ENCODE results near the gene MKKS. TPM values are rescaled to one million over a fixed set of nuclear protein-coding genes. Genes with fewer than 3 reads are reported as not detected.

MKKS gene
- total and polyA plus RNA-seq, 10 of the 15 experiments (the other 5 are each of a cell fraction or from before 2014, with no cell fraction given): 4.3 to 17.9 (median 7.7) TPM

DNA sequence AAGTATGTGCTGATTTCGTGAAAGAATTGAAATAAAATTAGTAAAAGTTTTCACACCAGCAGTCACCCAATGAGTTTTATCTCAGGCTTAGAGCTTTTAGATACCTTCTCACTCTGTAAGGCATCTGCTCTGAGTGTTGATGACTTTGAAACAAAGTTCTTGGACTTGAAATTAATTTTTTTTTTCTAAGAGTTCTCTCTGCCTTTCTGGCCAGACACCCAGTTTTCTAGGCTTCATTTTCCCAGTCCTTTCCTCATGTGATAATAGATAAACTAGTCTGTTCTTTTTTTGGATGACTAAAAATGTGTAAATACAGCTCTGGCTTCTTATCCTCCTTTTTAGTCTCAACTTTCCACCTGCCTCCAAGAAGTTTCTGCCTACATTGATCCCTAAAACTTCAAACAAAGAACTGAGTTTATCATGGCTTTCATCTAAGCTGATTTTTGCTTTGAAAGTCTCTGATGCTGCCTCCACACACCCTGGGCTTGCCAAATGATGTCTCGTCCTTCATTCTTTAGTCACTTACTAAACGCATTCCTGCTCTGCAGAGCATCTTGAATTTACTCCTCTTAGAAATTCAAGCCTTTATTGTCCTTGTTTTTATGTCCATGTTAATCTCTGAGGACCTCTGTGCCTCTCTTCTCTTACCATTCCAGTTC lies 33.8 kb upstream of the MKKS start:
- intact Hi-C loops (cut with micrococcal nuclease; ENCODE audit: unreplicated experiment) (loop anchor here (5.0 kb wide), 1 partner anchor 84 kb away; no protein-coding TSS in a partner anchor), in situ Hi-C loops (cut with MboI) (no loop called here)
- Histone ChIP-seq H3K9me3 (replicated peaks; ENCODE audit: control insufficient read depth, insufficient read depth, low read length) (no peaks in the 10 kb centered on the region; the same call in 2 of the 3 replicates), H3K4me2 (ENCODE audit: control insufficient read depth, insufficient read depth) (no peak overlapping the region), H2AFZ (ENCODE audit: control insufficient read depth, low read depth, low read length) (no peak overlapping the region), H3K27ac (ENCODE audit: control insufficient read depth, insufficient read depth) (no peak overlapping the region), H3K4me1 (ENCODE audit: control insufficient read depth, insufficient read depth, low read length) (no peaks in the 10 kb centered on the region), H3K9ac (ENCODE audit: control insufficient read depth, insufficient read depth, low read length) (no peak overlapping the region), H3K79me2 (ENCODE audit: control insufficient read depth, insufficient read depth, low read length) (peaks cover 3% of the 10 kb centered on the region; the same call in 1 of the 2 replicates), H3K4me3 (no peak overlapping the region), H4K20me1 (ENCODE audit: control insufficient read depth, insufficient read depth) (no peaks in the 10 kb centered on the region), H3K36me3 (ENCODE audit: control insufficient read depth in 2 of 2, insufficient read depth in 2 of 2, low read length in 1 of 2) (no peaks in the 10 kb centered on the region), H3K27me3 (replicated peaks in 1 of 2; ENCODE audit: control insufficient read depth in 2 of 2, insufficient read depth in 2 of 2, low read length in 1 of 2) (no peaks in the 10 kb centered on the region)
- no peak for FAIRE-seq
- BruUV-seq (replicated peaks): no TSS peak
- no peak for DNase-seq (ENCODE audit: low read depth, low spot score)
- ChIA-PET SMC1A (ENCODE audit: uncharacterized antibody, unreplicated experiment) (interaction anchor here (0.9 to 3.0 kb wide), 11 partner anchors 9 to 219 kb away, joined by 3 to 16 read pairs (median 4); partner anchors contain the start of gene MKKS), CTCF (interaction anchor here (0.8 to 2.5 kb wide), 13 partner anchors 9 to 738 kb away, joined by 3 to 8 read pairs (median 5); no protein-coding TSS in a partner anchor), POLR2A (interaction anchor here (0.6 kb wide), 1 partner anchor 84 kb away, joined by 4 read pairs; no protein-coding TSS in a partner anchor), RAD21 (ENCODE audit: unreplicated experiment) (interaction anchor here (0.8 to 1.1 kb wide), 2 partner anchors 67 to 84 kb away, joined by 4 read pairs; no protein-coding TSS in a partner anchor)
- 64% methylated on average over 3 of the region's 3 CpGs for WGBS (ENCODE audit: insufficient coverage, insufficient replicate concordance, low lambda C conversion rate, missing lambda C conversion rate)
- TF ChIP-seq RB1 (IDR thresholded peaks at IDR 0.05; ENCODE audit: borderline replicate concordance) (no peak), YBX1 (IDR thresholded peaks at IDR 0.05) (no peak), CEBPB (IDR thresholded peaks at IDR 0.05; ENCODE audit: borderline replicate concordance in 1 of 2, low read depth in 2 of 2, low read length in 2 of 2) (no peak), CHD2 (IDR thresholded peaks at IDR 0.05; ENCODE audit: borderline replicate concordance, low read depth, low read length) (no peak), CBFB (IDR thresholded peaks at IDR 0.05; ENCODE audit: low read depth) (no peak), CHD1 (IDR thresholded peaks at IDR 0.05; ENCODE audit: low read depth, low read length) (no peak), ZNF24 (IDR thresholded peaks at IDR 0.05) (no peak), EGR1 (IDR thresholded peaks at IDR 0.05; ENCODE audit: borderline replicate concordance in 1 of 2, low read depth in 2 of 2, low read length in 2 of 2) (no peak), FOS (IDR thresholded peaks at IDR 0.05; ENCODE audit: borderline replicate concordance, extremely low read depth, insufficient read length) (no peak), EP300 (IDR thresholded peaks at IDR 0.05; ENCODE audit: borderline replicate concordance in 1 of 2, control insufficient read depth in 1 of 2, low read depth in 2 of 2, low read length in 2 of 2) (no peak), CREM (IDR thresholded peaks at IDR 0.05; ENCODE audit: low read depth) (no peak), BRCA1 (IDR thresholded peaks at IDR 0.05; ENCODE audit: low read depth, low read length) (no peak), EZH2 (IDR thresholded peaks at IDR 0.05; ENCODE audit: borderline replicate concordance, control insufficient read depth, low read depth, low read length) (no peak), CBX5 (IDR thresholded peaks at IDR 0.05; ENCODE audit: low read depth) (no peak), HDGF (IDR thresholded peaks at IDR 0.05) (no peak), BACH1 (IDR thresholded peaks at IDR 0.05; ENCODE audit: borderline replicate concordance) (no peak)
- TF ChIP-seq, protein P1, sequence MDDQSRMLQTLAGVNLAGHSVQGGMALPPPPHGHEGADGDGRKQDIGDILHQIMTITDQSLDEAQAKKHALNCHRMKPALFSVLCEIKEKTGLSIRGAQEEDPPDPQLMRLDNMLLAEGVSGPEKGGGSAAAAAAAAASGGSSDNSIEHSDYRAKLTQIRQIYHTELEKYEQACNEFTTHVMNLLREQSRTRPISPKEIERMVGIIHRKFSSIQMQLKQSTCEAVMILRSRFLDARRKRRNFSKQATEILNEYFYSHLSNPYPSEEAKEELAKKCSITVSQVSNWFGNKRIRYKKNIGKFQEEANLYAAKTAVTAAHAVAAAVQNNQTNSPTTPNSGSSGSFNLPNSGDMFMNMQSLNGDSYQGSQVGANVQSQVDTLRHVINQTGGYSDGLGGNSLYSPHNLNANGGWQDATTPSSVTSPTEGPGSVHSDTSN (IDR thresholded peaks at IDR 0.05; ENCODE audit: insufficient replicate concordance, low read depth, low read length): no peak
- TF ChIP-seq, protein P2, sequence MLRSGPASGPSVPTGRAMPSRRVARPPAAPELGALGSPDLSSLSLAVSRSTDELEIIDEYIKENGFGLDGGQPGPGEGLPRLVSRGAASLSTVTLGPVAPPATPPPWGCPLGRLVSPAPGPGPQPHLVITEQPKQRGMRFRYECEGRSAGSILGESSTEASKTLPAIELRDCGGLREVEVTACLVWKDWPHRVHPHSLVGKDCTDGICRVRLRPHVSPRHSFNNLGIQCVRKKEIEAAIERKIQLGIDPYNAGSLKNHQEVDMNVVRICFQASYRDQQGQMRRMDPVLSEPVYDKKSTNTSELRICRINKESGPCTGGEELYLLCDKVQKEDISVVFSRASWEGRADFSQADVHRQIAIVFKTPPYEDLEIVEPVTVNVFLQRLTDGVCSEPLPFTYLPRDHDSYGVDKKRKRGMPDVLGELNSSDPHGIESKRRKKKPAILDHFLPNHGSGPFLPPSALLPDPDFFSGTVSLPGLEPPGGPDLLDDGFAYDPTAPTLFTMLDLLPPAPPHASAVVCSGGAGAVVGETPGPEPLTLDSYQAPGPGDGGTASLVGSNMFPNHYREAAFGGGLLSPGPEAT (IDR thresholded peaks at IDR 0.05; ENCODE audit: low read depth): no peak
- TF ChIP-seq, protein P3, sequence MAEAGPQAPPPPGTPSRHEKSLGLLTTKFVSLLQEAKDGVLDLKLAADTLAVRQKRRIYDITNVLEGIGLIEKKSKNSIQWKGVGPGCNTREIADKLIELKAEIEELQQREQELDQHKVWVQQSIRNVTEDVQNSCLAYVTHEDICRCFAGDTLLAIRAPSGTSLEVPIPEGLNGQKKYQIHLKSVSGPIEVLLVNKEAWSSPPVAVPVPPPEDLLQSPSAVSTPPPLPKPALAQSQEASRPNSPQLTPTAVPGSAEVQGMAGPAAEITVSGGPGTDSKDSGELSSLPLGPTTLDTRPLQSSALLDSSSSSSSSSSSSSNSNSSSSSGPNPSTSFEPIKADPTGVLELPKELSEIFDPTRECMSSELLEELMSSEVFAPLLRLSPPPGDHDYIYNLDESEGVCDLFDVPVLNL (IDR thresholded peaks at IDR 0.05; ENCODE audit: low read depth, low read length): no peak
- ATAC-seq: no peak

Measured in GM12878 (cell line).